Measurements from ENCODE around the gene SH3PXD2A. TPM values are rescaled to one million over a fixed set of nuclear protein-coding genes. Genes with fewer than 3 reads are reported as not detected.
A peak's percentile ranks its signal among the peaks of the same experiment; 100 is the strongest.

The SH3PXD2A gene
- total RNA-seq, 1 donor from 2014 or later = 17.3 TPM

- Histone ChIP-seq H3K4me2 (ENCODE audit: low read length) (no peak overlapping the region), H3K9ac (ENCODE audit: low read length) (no peak overlapping the region), H3K79me2 (ENCODE audit: insufficient read depth, low read length) (peaks cover 33% of the 10 kb centered on the region), H4K20me1 (ENCODE audit: insufficient read depth, low read length) (peaks cover 67% of the 10 kb centered on the region), H3K9me3 (ENCODE audit: insufficient read depth, low read depth, low read length) (no peaks in the 10 kb centered on the region), H3K4me3 (ENCODE audit: insufficient read depth, low read depth, low read length) (no peak overlapping the region), H3K27me3 (ENCODE audit: insufficient read depth, low read length) (no peaks in the 10 kb centered on the region), H3K27ac (ENCODE audit: low read depth, low read length) (no peak overlapping the region), H2AFZ (ENCODE audit: low read depth, low read length) (no peak overlapping the region), H3K4me1 (ENCODE audit: insufficient read depth, low read length) (peaks cover 17% of the 10 kb centered on the region), H3K36me3 (ENCODE audit: insufficient read depth, low read length) (no peaks in the 10 kb centered on the region)
- TF ChIP-seq CTCF (IDR thresholded peaks at IDR 0.05; ENCODE audit: insufficient read depth, low read depth, low read length) = no peak
- TF ChIP-seq EZH2 (IDR thresholded peaks at IDR 0.05; ENCODE audit: insufficient read depth, low read length) = no peak
- no peak for FAIRE-seq
- no peaks in the 10 kb centered on the region for H3K36me3 Mint-ChIP-seq (ENCODE audit: low read depth, unreplicated experiment)
- H3K4me1 Mint-ChIP-seq (ENCODE audit: low read depth, unreplicated experiment) = peaks cover 28% of the 10 kb centered on the region
- no peak overlapping the region for H3K4me3 Mint-ChIP-seq (ENCODE audit: unreplicated experiment)
- H3K9me3 Mint-ChIP-seq (ENCODE audit: unreplicated experiment) = peaks cover 2% of the 10 kb centered on the region
- H3K27me3 Mint-ChIP-seq (ENCODE audit: low read depth, unreplicated experiment) = peaks cover 5% of the 10 kb centered on the region
- H3K27ac Mint-ChIP-seq (ENCODE audit: unreplicated experiment) = no peak overlapping the region
- no peak for DNase-seq (ENCODE audit: low read depth)
These were observed 207.1 kb downstream of the SH3PXD2A start for GRCh38 chr10:103648251-103648635.

- Histone ChIP-seq H3K9me3 (ENCODE audit: insufficient read depth, low read depth, low read length) (no peaks in the 10 kb centered on the region), H3K9ac (ENCODE audit: low read length) (no peak overlapping the region), H3K4me2 (ENCODE audit: low read length) (peak overlapping the region; percentile 40), H2AFZ (ENCODE audit: low read depth, low read length) (no peak overlapping the region), H3K79me2 (ENCODE audit: insufficient read depth, low read length) (peaks cover 33% of the 10 kb centered on the region), H3K27ac (ENCODE audit: low read depth, low read length) (no peak overlapping the region), H3K4me1 (ENCODE audit: insufficient read depth, low read length) (peaks cover 17% of the 10 kb centered on the region), H3K36me3 (ENCODE audit: insufficient read depth, low read length) (no peaks in the 10 kb centered on the region), H3K4me3 (ENCODE audit: insufficient read depth, low read depth, low read length) (no peak overlapping the region), H4K20me1 (ENCODE audit: insufficient read depth, low read length) (peaks cover 50% of the 10 kb centered on the region), H3K27me3 (ENCODE audit: insufficient read depth, low read length) (no peaks in the 10 kb centered on the region)
- no peak for TF ChIP-seq CTCF (IDR thresholded peaks at IDR 0.05; ENCODE audit: insufficient read depth, low read depth, low read length)
- TF ChIP-seq EZH2 (IDR thresholded peaks at IDR 0.05; ENCODE audit: insufficient read depth, low read length) = no peak
- no peak overlapping the region for H3K4me3 Mint-ChIP-seq (ENCODE audit: unreplicated experiment)
- H3K36me3 Mint-ChIP-seq (ENCODE audit: low read depth, unreplicated experiment) = no peaks in the 10 kb centered on the region
- H3K27ac Mint-ChIP-seq (ENCODE audit: unreplicated experiment) = no peak overlapping the region
- no peak for FAIRE-seq
- no peaks in the 10 kb centered on the region for H3K27me3 Mint-ChIP-seq (ENCODE audit: low read depth, unreplicated experiment)
- peaks cover 2% of the 10 kb centered on the region for H3K9me3 Mint-ChIP-seq (ENCODE audit: unreplicated experiment)
- no peak for DNase-seq (ENCODE audit: low read depth)
- H3K4me1 Mint-ChIP-seq (ENCODE audit: low read depth, unreplicated experiment) = peaks cover 29% of the 10 kb centered on the region
These were observed 209.1 kb downstream of the SH3PXD2A start for GRCh38 chr10:103646304-103646703.

GRCh38 chr10:103645141-103646054, 210.0 kb downstream of the SH3PXD2A start:
- peaks cover 29% of the 10 kb centered on the region for H3K4me1 Mint-ChIP-seq (ENCODE audit: low read depth, unreplicated experiment)
- Histone ChIP-seq H3K27ac (ENCODE audit: low read depth, low read length) (peak overlapping the region; percentile 12), H4K20me1 (ENCODE audit: insufficient read depth, low read length) (peaks cover 41% of the 10 kb centered on the region), H3K9me3 (ENCODE audit: insufficient read depth, low read depth, low read length) (no peaks in the 10 kb centered on the region), H3K4me1 (ENCODE audit: insufficient read depth, low read length) (peaks cover 17% of the 10 kb centered on the region), H3K9ac (ENCODE audit: low read length) (no peak overlapping the region), H3K79me2 (ENCODE audit: insufficient read depth, low read length) (peaks cover 26% of the 10 kb centered on the region), H2AFZ (ENCODE audit: low read depth, low read length) (no peak overlapping the region), H3K4me3 (ENCODE audit: insufficient read depth, low read depth, low read length) (no peak overlapping the region), H3K36me3 (ENCODE audit: insufficient read depth, low read length) (no peaks in the 10 kb centered on the region), H3K4me2 (ENCODE audit: low read length) (peak overlapping the region; percentile 40), H3K27me3 (ENCODE audit: insufficient read depth, low read length) (no peaks in the 10 kb centered on the region)
- H3K4me3 Mint-ChIP-seq (ENCODE audit: unreplicated experiment) = peak overlapping the region; percentile 45
- DNase-seq (ENCODE audit: low read depth) (peak; percentile 94), FAIRE-seq (peak; percentile 77)
- H3K27ac Mint-ChIP-seq (ENCODE audit: unreplicated experiment) = peak overlapping the region; percentile 84
- H3K27me3 Mint-ChIP-seq (ENCODE audit: low read depth, unreplicated experiment) = no peaks in the 10 kb centered on the region
- peaks cover 2% of the 10 kb centered on the region for H3K9me3 Mint-ChIP-seq (ENCODE audit: unreplicated experiment)
- H3K36me3 Mint-ChIP-seq (ENCODE audit: low read depth, unreplicated experiment) = peaks cover 2% of the 10 kb centered on the region
- TF ChIP-seq EZH2 (IDR thresholded peaks at IDR 0.05; ENCODE audit: insufficient read depth, low read length) = no peak
- no peak for TF ChIP-seq CTCF (IDR thresholded peaks at IDR 0.05; ENCODE audit: insufficient read depth, low read depth, low read length)
